ENCODE measurements around the gene BAZ1B. TPM values are rescaled to one million over a fixed set of nuclear protein-coding genes. Genes with fewer than 3 reads are reported as not detected.

Gene BAZ1B
- total RNA-seq, 1 donor from 2014 or later: 60.3 TPM

DNA sequence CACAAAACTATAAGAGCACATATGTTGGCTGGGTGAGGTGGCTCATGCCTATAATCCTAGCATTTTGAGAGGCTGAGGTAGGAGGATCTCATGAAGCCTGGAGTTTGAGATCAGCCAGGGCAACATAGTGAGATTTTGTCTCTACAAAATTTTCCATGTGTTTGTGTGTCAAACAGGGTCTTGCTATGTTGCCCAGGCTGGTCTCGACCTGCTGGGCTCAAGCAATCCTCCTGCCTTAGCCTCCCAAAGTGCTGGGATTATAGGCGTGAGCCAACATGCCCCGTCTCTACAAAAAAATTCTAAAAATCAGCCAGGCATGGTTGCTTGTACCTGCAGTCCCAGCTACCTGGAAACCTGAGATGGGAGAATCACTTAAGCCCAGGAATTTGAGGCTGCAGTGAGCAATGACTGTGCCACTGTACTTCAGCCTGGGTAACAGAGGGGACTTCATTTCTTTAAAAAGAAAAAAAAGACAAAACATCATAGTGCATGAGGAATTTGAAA, 60.3 kb downstream of the BAZ1B start:
- H3K27me3 ChIP-seq (ENCODE audit: control insufficient read depth, insufficient read depth, low read length): no peaks in the 10 kb centered on the region
- no peak for DNase-seq (ENCODE audit: low read depth)
- no peak overlapping the region for H3K4me3 ChIP-seq (ENCODE audit: low read depth, low read length)
- H3K36me3 ChIP-seq (ENCODE audit: control insufficient read depth, insufficient read depth, low read length): peaks cover 1% of the 10 kb centered on the region
- TF ChIP-seq, protein P1, sequence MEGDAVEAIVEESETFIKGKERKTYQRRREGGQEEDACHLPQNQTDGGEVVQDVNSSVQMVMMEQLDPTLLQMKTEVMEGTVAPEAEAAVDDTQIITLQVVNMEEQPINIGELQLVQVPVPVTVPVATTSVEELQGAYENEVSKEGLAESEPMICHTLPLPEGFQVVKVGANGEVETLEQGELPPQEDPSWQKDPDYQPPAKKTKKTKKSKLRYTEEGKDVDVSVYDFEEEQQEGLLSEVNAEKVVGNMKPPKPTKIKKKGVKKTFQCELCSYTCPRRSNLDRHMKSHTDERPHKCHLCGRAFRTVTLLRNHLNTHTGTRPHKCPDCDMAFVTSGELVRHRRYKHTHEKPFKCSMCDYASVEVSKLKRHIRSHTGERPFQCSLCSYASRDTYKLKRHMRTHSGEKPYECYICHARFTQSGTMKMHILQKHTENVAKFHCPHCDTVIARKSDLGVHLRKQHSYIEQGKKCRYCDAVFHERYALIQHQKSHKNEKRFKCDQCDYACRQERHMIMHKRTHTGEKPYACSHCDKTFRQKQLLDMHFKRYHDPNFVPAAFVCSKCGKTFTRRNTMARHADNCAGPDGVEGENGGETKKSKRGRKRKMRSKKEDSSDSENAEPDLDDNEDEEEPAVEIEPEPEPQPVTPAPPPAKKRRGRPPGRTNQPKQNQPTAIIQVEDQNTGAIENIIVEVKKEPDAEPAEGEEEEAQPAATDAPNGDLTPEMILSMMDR (IDR thresholded peaks at IDR 0.05; ENCODE audit: insufficient read depth, low read length, poor library complexity, severe bottlenecking): no peak

DNA sequence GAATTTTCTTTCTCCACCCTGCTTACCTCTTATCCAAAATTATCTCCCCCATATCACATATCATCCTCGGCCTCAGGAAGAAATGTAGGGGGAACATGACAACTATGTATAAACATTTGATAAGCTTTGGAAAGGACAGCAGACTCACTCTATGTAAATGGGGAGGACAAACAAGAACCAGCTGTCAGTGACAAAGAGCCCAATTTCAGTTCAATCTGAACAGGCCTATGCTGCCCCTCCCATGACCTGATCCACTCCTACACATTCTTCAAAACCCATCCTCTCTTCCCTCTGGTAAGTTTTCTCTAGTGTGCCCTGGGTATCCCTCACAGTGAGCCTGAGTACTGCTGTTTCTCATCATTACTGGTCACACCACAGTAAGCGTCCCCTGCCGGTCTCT, 67.7 kb downstream of the BAZ1B start:
- DNase-seq (ENCODE audit: low read depth): no peak
- Histone ChIP-seq H3K36me3 (ENCODE audit: control insufficient read depth, insufficient read depth, low read length) (peaks cover 1% of the 10 kb centered on the region), H3K4me3 (ENCODE audit: low read depth, low read length) (no peak overlapping the region), H3K27me3 (ENCODE audit: control insufficient read depth, insufficient read depth, low read length) (no peaks in the 10 kb centered on the region)
- TF ChIP-seq, protein P1 (IDR thresholded peaks at IDR 0.05; ENCODE audit: insufficient read depth, low read length, poor library complexity, severe bottlenecking): no peak

DNA sequence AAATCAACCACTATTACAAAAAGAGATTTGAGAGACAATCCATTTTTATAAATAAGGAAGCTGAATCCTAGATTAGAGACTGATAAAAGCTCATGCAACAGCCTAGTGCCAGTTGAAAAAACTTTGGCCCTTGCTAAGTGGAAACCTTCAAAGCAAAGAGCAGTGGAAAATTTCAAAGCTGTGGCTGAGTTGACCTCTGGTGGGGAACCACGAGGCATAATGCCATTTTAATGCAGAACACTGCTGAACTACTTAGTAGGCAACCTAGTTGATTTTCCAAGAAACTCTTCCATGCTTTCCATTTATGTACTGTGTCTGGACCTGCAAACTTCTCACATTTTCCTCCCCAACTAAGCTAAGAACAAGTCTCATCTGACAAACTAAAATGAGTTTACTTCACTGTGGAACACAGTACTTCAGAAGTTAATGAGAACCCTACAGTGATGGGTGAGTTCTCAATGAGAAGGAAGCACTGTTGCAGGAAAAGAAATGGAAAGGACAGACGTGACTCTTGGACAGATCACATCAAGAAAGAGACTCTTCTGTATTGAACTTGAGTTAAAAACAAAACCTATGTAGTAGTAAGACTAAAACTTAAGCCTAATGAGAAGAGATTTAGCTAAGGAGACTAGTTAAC, 69.0 kb downstream of the BAZ1B start:
- TF ChIP-seq, protein P1 (IDR thresholded peaks at IDR 0.05; ENCODE audit: insufficient read depth, low read length, poor library complexity, severe bottlenecking): no peak
- Histone ChIP-seq H3K27me3 (ENCODE audit: control insufficient read depth, insufficient read depth, low read length) (no peaks in the 10 kb centered on the region), H3K36me3 (ENCODE audit: control insufficient read depth, insufficient read depth, low read length) (peaks cover 3% of the 10 kb centered on the region), H3K4me3 (ENCODE audit: low read depth, low read length) (no peak overlapping the region)
- DNase-seq (ENCODE audit: low read depth): no peak

DNA sequence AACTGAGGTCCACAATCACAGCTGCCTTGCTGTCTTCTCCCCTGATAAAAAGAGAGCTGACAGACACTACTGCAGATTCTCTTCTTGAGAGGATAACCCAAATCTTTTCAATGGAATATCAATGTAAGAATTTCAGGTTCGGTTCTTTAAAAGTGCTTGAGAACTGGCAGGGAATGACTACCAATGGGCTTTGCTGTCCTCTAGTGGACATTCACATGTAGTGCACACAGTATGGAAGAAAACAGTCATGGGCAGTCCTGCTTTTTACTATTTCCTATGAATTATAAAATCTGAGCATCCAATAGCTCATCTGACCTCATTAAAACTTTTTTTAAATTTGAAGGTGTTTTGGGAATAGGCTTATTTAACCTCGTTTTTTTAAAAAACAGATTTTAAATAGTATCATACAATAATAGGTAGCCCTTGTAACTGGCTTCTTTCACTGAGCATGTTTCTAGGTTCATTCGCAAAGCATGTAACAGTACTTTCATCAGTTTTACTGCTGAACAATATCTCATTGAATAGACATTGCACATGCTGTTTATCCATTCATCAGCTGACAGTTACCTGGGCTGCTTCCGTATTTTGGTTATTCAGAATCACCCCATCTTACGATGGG, 70.2 kb downstream of the BAZ1B start:
- DNase-seq (ENCODE audit: low read depth): no peak
- TF ChIP-seq, protein P1 (IDR thresholded peaks at IDR 0.05; ENCODE audit: insufficient read depth, low read length, poor library complexity, severe bottlenecking): peak; percentile 99
- Histone ChIP-seq H3K4me3 (ENCODE audit: low read depth, low read length) (no peak overlapping the region), H3K27me3 (ENCODE audit: control insufficient read depth, insufficient read depth, low read length) (no peaks in the 10 kb centered on the region), H3K36me3 (ENCODE audit: control insufficient read depth, insufficient read depth, low read length) (peaks cover 3% of the 10 kb centered on the region)

DNA sequence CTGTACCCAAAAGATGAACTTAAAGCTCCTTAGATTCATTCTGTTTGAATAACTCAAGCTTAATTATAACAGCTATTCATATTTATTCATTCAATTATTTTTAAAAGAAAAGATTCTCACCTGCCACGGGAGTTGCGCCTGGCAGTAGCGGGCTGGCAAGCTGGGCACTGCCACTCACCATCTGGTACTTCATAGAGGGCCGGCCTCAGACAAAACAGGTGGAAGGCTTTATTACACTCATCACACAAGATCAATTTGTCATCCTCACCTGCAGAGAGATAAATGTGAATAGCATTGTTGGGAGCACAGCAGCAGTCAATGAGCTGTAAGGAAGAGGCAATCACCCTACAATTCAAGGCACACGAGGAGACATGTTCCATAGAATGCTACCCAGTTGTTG, 72.7 kb downstream of the BAZ1B start:
- Histone ChIP-seq H3K4me3 (ENCODE audit: low read depth, low read length) (no peak overlapping the region), H3K27me3 (ENCODE audit: control insufficient read depth, insufficient read depth, low read length) (no peaks in the 10 kb centered on the region), H3K36me3 (ENCODE audit: control insufficient read depth, insufficient read depth, low read length) (peaks cover 5% of the 10 kb centered on the region)
- no peak for DNase-seq (ENCODE audit: low read depth)
- TF ChIP-seq, protein P1 (IDR thresholded peaks at IDR 0.05; ENCODE audit: insufficient read depth, low read length, poor library complexity, severe bottlenecking): no peak

Data from kidney epithelial cell (primary cell).